HL-60/S4 (cell line): ENCODE measurements around the gene OR6M1.

Experiments used
- in situ Hi-C: fragments of 300-500 bp; cut with MboI; formaldehyde crosslinking; loops from 2 replicates; pipeline ENCODE4 v1.14.3; 2022; ENCODE audit warnings: low sequenced_read_pairs

Gene OR6M1

GRCh38 chr11:123775715-123776549 is 30.2 kb downstream of the OR6M1 start:
- in situ Hi-C loops, result no loop called here

GRCh38 chr11:123775289-123775688 is 30.9 kb downstream of the OR6M1 start:
- in situ Hi-C loops, result no loop called here

DNA sequence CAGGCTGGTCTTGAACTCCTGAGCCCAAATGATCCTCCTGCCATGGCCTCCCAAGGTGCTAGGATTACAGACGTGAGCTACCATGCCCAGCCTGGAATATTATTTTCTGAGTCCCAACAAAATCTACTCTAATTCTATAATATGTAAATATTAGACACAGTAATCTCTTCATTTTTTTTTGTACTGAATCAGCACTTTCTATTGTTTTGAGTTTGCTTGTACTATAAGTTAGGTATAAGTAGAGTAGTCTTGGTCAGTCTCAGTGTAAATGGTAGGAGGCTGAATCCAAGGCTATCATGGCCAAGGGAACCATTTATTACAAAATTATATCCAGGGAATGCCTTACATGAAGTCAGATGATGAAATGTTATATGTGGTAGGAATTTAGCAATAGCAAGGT is 32.2 kb downstream of the OR6M1 start:
- in situ Hi-C loops, result no loop called here

- in situ Hi-C loops, result no loop called here
Measured at GRCh38 chr11:123773026-123773425, 33.1 kb downstream of the OR6M1 start.

DNA sequence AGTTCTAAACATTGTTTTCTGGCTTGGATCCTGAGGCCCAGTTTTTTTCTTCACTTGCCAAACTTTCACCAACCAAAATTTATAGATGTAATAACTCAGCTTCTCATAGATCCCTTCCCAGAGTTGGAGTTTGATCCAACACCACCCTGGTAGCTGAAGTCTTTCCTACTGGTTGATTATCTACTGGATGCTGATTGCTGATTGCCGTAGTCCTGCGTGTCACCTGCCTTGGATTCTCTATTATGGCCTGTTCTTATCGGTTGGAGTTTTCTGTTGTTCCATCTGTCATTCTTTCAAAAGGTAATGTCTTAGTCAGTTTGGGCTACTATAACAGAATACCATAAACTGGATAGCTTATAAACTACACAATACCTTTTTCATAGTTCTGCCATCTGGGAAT is 34.5 kb downstream of the OR6M1 start:
- in situ Hi-C loops, result no loop called here

DNA sequence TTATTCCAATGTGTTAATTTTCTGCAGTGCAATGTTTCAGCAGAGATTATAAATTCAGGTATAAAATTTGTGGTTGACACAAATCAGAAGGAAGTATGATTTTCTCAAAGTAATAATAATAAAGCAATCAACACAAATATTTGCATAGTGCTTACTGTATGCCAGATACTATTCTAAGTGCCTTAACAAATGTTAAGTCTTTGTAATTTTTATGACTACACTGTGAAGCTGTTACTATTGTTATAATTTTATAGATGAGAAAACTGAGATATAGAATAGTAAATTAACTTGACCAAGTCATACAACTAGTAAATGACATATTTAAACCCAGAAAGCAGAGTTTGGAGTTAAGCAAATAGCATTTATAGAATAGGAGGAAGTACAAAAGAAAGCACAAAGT is 35.4 kb downstream of the OR6M1 start:
- in situ Hi-C loops, result no loop called here

DNA sequence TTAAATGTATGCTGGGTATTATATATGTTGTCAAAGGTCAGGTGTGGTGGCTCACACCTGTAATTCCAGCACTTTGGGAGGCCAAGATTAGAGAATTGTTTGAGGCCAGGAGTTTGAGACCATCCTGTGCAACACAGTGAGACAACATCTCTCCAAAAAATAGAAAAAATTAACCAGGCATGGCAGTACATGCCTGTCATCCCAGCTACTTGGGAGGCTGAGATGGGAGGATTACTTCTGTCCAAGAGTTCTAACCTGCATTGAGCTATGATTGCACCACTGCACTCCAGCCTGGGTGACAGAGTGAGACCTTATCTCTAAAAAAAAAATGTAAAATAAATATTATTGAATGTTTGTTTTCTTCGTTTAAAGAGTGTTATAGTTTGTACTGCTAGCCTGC is 40.5 kb downstream of the OR6M1 start:
- in situ Hi-C loops, result no loop called here

GRCh38 chr11:123762422-123762821 is 43.7 kb downstream of the OR6M1 start:
- in situ Hi-C loops, result no loop called here

GRCh38 chr11:123760894-123761293 is 45.3 kb downstream of the OR6M1 start:
- in situ Hi-C loops, result no loop called here

- in situ Hi-C loops, result no loop called here
Measured at GRCh38 chr11:123757976-123758375, 48.2 kb downstream of the OR6M1 start.

GRCh38 chr11:123755813-123756212 is 50.3 kb downstream of the OR6M1 start:
- in situ Hi-C loops, result no loop called here
